Ovary (tissue), 9 donors: ENCODE data around the gene HDAC9. TPM values are rescaled to one million over a fixed set of nuclear protein-coding genes. Genes with fewer than 3 reads are reported as not detected.

Source experiments
- DNase-seq, 5 donors: peaks; one replicate each; pipeline ENCODE4 v3.0.0-alpha.2; 2019 to 2020
- H3K27ac ChIP-seq, 2 donors: fragments of 200-600 bp; one replicate each; pipeline versions ENCODE4 v1.5.1 to v1.8.0; 2019 to 2022
- H3K27me3 ChIP-seq: fragments of 200-600 bp; one replicate; pipeline ENCODE4 v1.8.0; 2022
- H3K36me3 ChIP-seq: fragments of 200-600 bp; sonication (generic); one replicate; pipeline ENCODE4 v1.5.1; 2019
- H3K4me1 ChIP-seq: one replicate; pipeline ENCODE4 v1.8.1; 2013; ENCODE audit warnings: mild to moderate bottlenecking, moderate library complexity; ENCODE audit not compliant: insufficient read depth
- H3K4me3 ChIP-seq: fragments of 200-600 bp; sonication (generic); one replicate; pipeline ENCODE4 v1.5.1; 2017
- H3K9me3 ChIP-seq, 2 donors: fragments of 200-600 bp in 1 of 2; sonication (generic) in 1 of 2; one replicate each; pipeline versions ENCODE4 v1.5.1 to v1.8.1; 2013 to 2019; ENCODE audit warnings: mild to moderate bottlenecking in 1 of 2, moderate library complexity in 1 of 2
- CTCF ChIP-seq, 3 donors: fragments of 450-650 bp in 2 of 3; fragments of 200-600 bp in 1 of 3; IDR thresholded peaks; one replicate each; pipeline versions ENCODE4 v1.5.1 to v1.8.0; 2016 to 2022; ENCODE audit warnings: antibody characterized with exemption in 3 of 3, mild to moderate bottlenecking in 1 of 3
- EP300 ChIP-seq: sonication (generic); formaldehyde crosslinking; IDR thresholded peaks from one replicate; pipeline ENCODE4 v1.6.1; 2017; ENCODE audit warnings: antibody characterized with exemption
- POLR2A ChIP-seq: fragments of 450-650 bp; IDR thresholded peaks from one replicate; pipeline ENCODE4 v1.6.1; 2017; ENCODE audit warnings: antibody characterized with exemption, mild to moderate bottlenecking, moderate library complexity
- WGBS, 3 donors: extraction: QIAGEN DNeasy Blood & Tissue Kit in 1 of 3; methylation state at CpG; one replicate each; pipeline versions ENCODE4 v1.1.5 to v1.1.7; 2013 to 2017; 5-methylcytosine and 5-hydroxymethylcytosine counted together
- intact Hi-C, 4 donors: fragments of 100-400 bp; cut with DNase I; formaldehyde crosslinking; loops; one replicate each; pipeline versions ENCODE4 v1.11.0 to v1.15.1; 2022 to 2023
- polyA plus RNA-seq, 2 donors: library from polyadenylated mRNA; stranded (reverse); fragments of 200-250 nt in 1 of 2; fragments of 350-450 nt in 1 of 2; fragmentation: Illumina TruSeq in 1 of 2; extraction: RNeasy Lipid Tissue Mini Kit (QIAGEN cat#74804) in 1 of 2; gene quantifications; one replicate each; pipeline ENCODE4 v1.2.3, GENCODE V29; 2013 to 2014
- total RNA-seq, 7 donors: library from RNA; depleted of rRNA in 2 of 7; stranded (reverse); fragments of >200 nt in 2 of 7; fragmentation: NEBNext Ultra II Directional in 3 of 7; extraction: Animal tissue kit (Norgen Biotek cat#: 25700) in 3 of 7; gene quantifications; one replicate each; pipeline versions ENCODE4 v1.1.0 to v1.2.4, GENCODE V29; 2016 to 2023
- donor health status: DM: no; HTN: no; CAD: no; lungs with moderate emphysema.
- donor health status: DM: no; HTN: no; CAD: no.
- donor health status: Bipolar disorder and iron deficiency.
- donor health status: DM: yes; HTN: yes; CAD: no.
- donor health status: DM: no; HTN: no; CAD: no.
- donor health status: DM: yes; HTN: yes; CAD: no.

The HDAC9 gene
- total and polyA plus RNA-seq, 9 donors = 1.7 to 22.3 (median 6.0) TPM

- no peaks in the 10 kb centered on the region for H3K27me3 ChIP-seq
- H3K27ac ChIP-seq = no peak overlapping the region
- H3K36me3 ChIP-seq = no peaks in the 10 kb centered on the region
- intact Hi-C loops = no loop called here
- H3K4me1 ChIP-seq = no peaks in the 10 kb centered on the region
- WGBS, 3 donors = 38 to 53% (median 41%) methylated on average over 3 of the region's 3 CpGs
- DNase-seq = no peak
- TF ChIP-seq EP300 = no peak
- no peak for TF ChIP-seq CTCF (IDR thresholded peaks at IDR 0.05)
- no peak for TF ChIP-seq POLR2A
- H3K4me3 ChIP-seq = no peak overlapping the region
- no peaks in the 10 kb centered on the region for H3K9me3 ChIP-seq
Measured at GRCh38 chr7:18546576-18546975, 51.0 kb downstream of the HDAC9 start.

- no peaks in the 10 kb centered on the region for H3K4me1 ChIP-seq
- no peaks in the 10 kb centered on the region for H3K9me3 ChIP-seq
- no peaks in the 10 kb centered on the region for H3K36me3 ChIP-seq
- intact Hi-C loops = no loop called here
- no peak overlapping the region for H3K4me3 ChIP-seq
- DNase-seq = no peak
- 90 to 97% (median 93%) methylated on average over 4 of the region's 4 CpGs for WGBS, 3 donors
- no peaks in the 10 kb centered on the region for H3K27me3 ChIP-seq
- TF ChIP-seq EP300 = no peak
- TF ChIP-seq POLR2A = no peak
- TF ChIP-seq CTCF (IDR thresholded peaks at IDR 0.05) = no peak
- no peak overlapping the region for H3K27ac ChIP-seq
Measured at GRCh38 chr7:18547509-18548187, 52.1 kb downstream of the HDAC9 start.

- 95 to 100% (median 95%) methylated on average over 1 of the region's 1 CpG for WGBS, 3 donors
- intact Hi-C loops = no loop called here
Measured at GRCh38 chr7:18548534-18548933, 53.0 kb downstream of the HDAC9 start.

GRCh38 chr7:18550574-18550973 is 55.0 kb downstream of the HDAC9 start:
- 93 to 100% (median 98%) methylated on average over 1 of the region's 1 CpG for WGBS, 3 donors
- intact Hi-C loops = no loop called here
- TF ChIP-seq POLR2A (no peak), CTCF (IDR thresholded peaks at IDR 0.05) (no peak), EP300 (no peak)
- no peaks in the 10 kb centered on the region for H3K4me1 ChIP-seq
- DNase-seq = no peak
- H3K4me3 ChIP-seq = no peak overlapping the region
- H3K27me3 ChIP-seq = no peaks in the 10 kb centered on the region
- no peaks in the 10 kb centered on the region for H3K36me3 ChIP-seq
- H3K27ac ChIP-seq = no peak overlapping the region
- no peaks in the 10 kb centered on the region for H3K9me3 ChIP-seq

More at GRCh38 chr7:18548534-18548933, 53.0 kb downstream of the HDAC9 start:
- H3K4me1 ChIP-seq = no peaks in the 10 kb centered on the region
- no peak overlapping the region for H3K4me3 ChIP-seq
- no peaks in the 10 kb centered on the region for H3K27me3 ChIP-seq
- H3K27ac ChIP-seq = no peak overlapping the region
- no peaks in the 10 kb centered on the region for H3K9me3 ChIP-seq
- H3K36me3 ChIP-seq = no peaks in the 10 kb centered on the region
- DNase-seq = no peak
- no peak for TF ChIP-seq POLR2A
- TF ChIP-seq EP300 = no peak
- TF ChIP-seq CTCF (IDR thresholded peaks at IDR 0.05) = no peak
